ENCODE data around the gene MFRP. TPM values are rescaled to one million over a fixed set of nuclear protein-coding genes. Genes with fewer than 3 reads are reported as not detected.
A peak's percentile ranks its signal among the peaks of the same experiment; 100 is the strongest.

The MFRP gene
- polyA plus RNA-seq, 2 of the 4 experiments (the other 2 are of a cell fraction), result not detected

GRCh38 chr11:119374632-119375336, 28.3 kb upstream of the MFRP start:
- H3K4me2 ChIP-seq, result no peak overlapping the region
- H3K4me3 ChIP-seq, result no peak overlapping the region
- ChIA-PET CTCF (interaction anchor here (0.6 to 20.0 kb wide), 30 partner anchors 9 to 231 kb away, joined by 3 to 341 read pairs (median 5); partner anchors contain the start of genes C1QTNF5, CBL, MFRP and RNF26), POLR2A (interaction anchor here (0.6 kb wide), 2 partner anchors 37 to 290 kb away, joined by 3 to 4 read pairs; no protein-coding TSS in a partner anchor)
- 19% methylated on average over 3 of the region's 11 CpGs for WGBS (ENCODE audit: missing lambda C conversion rate)
- TF ChIP-seq EP300 (IDR thresholded peaks at IDR 0.05) (no peak), KDM1A (IDR thresholded peaks at IDR 0.05; ENCODE audit: low read depth) (no peak), MAFK (IDR thresholded peaks at IDR 0.05; ENCODE audit: partially characterized antibody) (no peak), ATOH8 (CRISPR knock-in tag; IDR thresholded peaks at IDR 0.05; ENCODE audit: low read depth) (no peak), BCL3 (IDR thresholded peaks at IDR 0.05) (no peak), SMC3 (IDR thresholded peaks at IDR 0.05) (no peak), CBX2 (IDR thresholded peaks at IDR 0.05; ENCODE audit: borderline replicate concordance, low read depth) (no peak), HOXB5 (CRISPR knock-in tag; IDR thresholded peaks at IDR 0.05) (no peak), MYC (IDR thresholded peaks at IDR 0.05; ENCODE audit: borderline replicate concordance, low read length) (no peak), REST (IDR thresholded peaks at IDR 0.05) (no peak), CHD4 (IDR thresholded peaks at IDR 0.05; ENCODE audit: borderline replicate concordance) (no peak), BHLHE40 (IDR thresholded peaks at IDR 0.05; ENCODE audit: low read depth, low read length) (no peak), RCOR1 (IDR thresholded peaks at IDR 0.05; ENCODE audit: low read depth, low read length) (no peak), HMGXB4 (CRISPR knock-in tag; IDR thresholded peaks at IDR 0.05; ENCODE audit: borderline replicate concordance) (no peak), CTCF (IDR thresholded peaks at IDR 0.05) (no peak), PBX3 (IDR thresholded peaks at IDR 0.05) (no peak)
- FAIRE-seq (no peak), ATAC-seq (peak in 1 of 2 experiments; percentile 9; a peak in 2 of 6 replicates), DNase-seq (ENCODE audit: low read depth in 1 of 2, low spot score in 1 of 2) (no peak)
- peaks cover 15% of the 10 kb centered on the region; the same call in 2 of the 3 replicates for H3K4me1 ChIP-seq
- H3K27ac ChIP-seq, result no peak overlapping the region
- no peaks in the 10 kb centered on the region for H3K9me3 ChIP-seq

All from A549 (cell line).